HepG2 (cell line): ENCODE results near the gene MMP27. TPM values are rescaled to one million over a fixed set of nuclear protein-coding genes. Genes with fewer than 3 reads are reported as not detected.

Experiments used
- ATAC-seq: fragments of 200-7000 bp; cut with Tn5 transposase; 3 replicates; pipeline ENCODE4 v1.9.1; 2020; ENCODE audit warnings: mild to moderate bottlenecking, moderate library complexity
- BruUV-seq: library from RNA; stranded (reverse); fragments of 400-500 nt; replicated peaks from 2 replicates; lab custom pipeline; 2021; lab: Mats Ljungman, UMichigan
- CTCF ChIA-PET: fragments of 300-600 bp; formaldehyde crosslinking; extraction: SDS; loops from one replicate; lab custom pipeline; 2021; ENCODE audit warnings: low total read pairs, inconsistent platforms, low intra/inter-chr PET ratio; lab: Yijun Ruan, JAX
- POLR2A ChIA-PET: fragments of 350-600 bp; sonication (Branson Sonifier 250); formaldehyde crosslinking; loops from one replicate; lab custom pipeline; 2020; ENCODE audit warnings: antibody characterized with exemption, inconsistent platforms; lab: Yijun Ruan, JAX
- DNase-seq: peaks from one replicate; pipeline ENCODE4 v3.0.0-alpha.2; 2015; ENCODE audit warnings: low spot score
- FAIRE-seq: peaks from 3 replicates; lab custom pipeline; 2011; peaks lifted over from hg19 to GRCh38; lab: Jason Lieb, UNC
- H2AFZ ChIP-seq: one replicate; pipeline ENCODE4 v1.6.1; 2011; ENCODE audit warnings: low read length, inconsistent platforms
- H3K27ac ChIP-seq: fragments of 300-600 bp; 3 replicates; pipeline ENCODE4 v1.8.0; 2011; ENCODE audit warnings: mixed run types, mild to moderate bottlenecking, mixed read lengths, low read length, inconsistent platforms; ENCODE audit not compliant: insufficient read depth; ENCODE audit errors: extremely low read length
- H3K27me3 ChIP-seq, 2 experiments: fragments of 200-600 bp in 1 of 2; 2 replicates in 1 of 2; 3 replicates in 1 of 2; pipeline versions ENCODE4 v1.6.0 to v1.8.0; 2011; ENCODE audit warnings: low read length in 2 of 2, mild to moderate bottlenecking in 2 of 2, moderate library complexity in 2 of 2, inconsistent platforms in 1 of 2; ENCODE audit not compliant: insufficient read depth in 2 of 2, control insufficient read depth in 1 of 2
- H3K36me3 ChIP-seq, 2 experiments: fragments of 200-600 bp in 1 of 2; replicated peaks in 1 of 2; 2 replicates in 1 of 2; 3 replicates in 1 of 2; pipeline versions ENCODE4 v1.5.1 to v1.8.0; 2011; ENCODE audit warnings: low read length in 2 of 2, inconsistent platforms in 1 of 2; ENCODE audit not compliant: insufficient read depth in 2 of 2, control insufficient read depth in 1 of 2
- H3K4me1 ChIP-seq: 2 replicates; pipeline ENCODE4 v1.5.1; 2012; ENCODE audit warnings: low read length, inconsistent platforms; ENCODE audit not compliant: insufficient read depth
- H3K4me2 ChIP-seq: 2 replicates; pipeline ENCODE4 v1.6.0; 2011; ENCODE audit warnings: low read depth, low read length, inconsistent platforms
- H3K4me3 ChIP-seq, 3 experiments: fragments of 200-600 bp in 1 of 3; sonication (generic), shearing (Covaris generic) in 1 of 3; replicated peaks in 1 of 3; 2 replicates each; pipeline ENCODE4 v1.5.1; 2011 to 2016; ENCODE audit warnings: low read length in 3 of 3, inconsistent platforms in 2 of 3, low read depth in 2 of 3, mild to moderate bottlenecking in 2 of 3, control low read depth in 1 of 3, mixed read lengths in 1 of 3; ENCODE audit not compliant: insufficient read depth in 1 of 3
- H3K79me2 ChIP-seq: one replicate; pipeline ENCODE4 v1.6.1; 2011; ENCODE audit warnings: low read length, inconsistent platforms; ENCODE audit not compliant: insufficient read depth
- H3K9ac ChIP-seq: 2 replicates; pipeline ENCODE4 v1.6.0; 2011; ENCODE audit warnings: mild to moderate bottlenecking, low read depth, low read length, inconsistent platforms; ENCODE audit not compliant: insufficient read depth
- H3K9me3 ChIP-seq: 2 replicates; pipeline ENCODE4 v1.5.1; 2012; ENCODE audit warnings: mild to moderate bottlenecking, low read length
- H4K20me1 ChIP-seq: 2 replicates; pipeline ENCODE4 v1.6.0; 2011; ENCODE audit warnings: inconsistent platforms, mild to moderate bottlenecking, low read length, moderate library complexity; ENCODE audit not compliant: insufficient read depth
- ARNTL ChIP-seq: sonication (generic); formaldehyde crosslinking; IDR thresholded peaks from 2 replicates; pipeline ENCODE4 v1.4.0; 2020; ENCODE audit warnings: mild to moderate bottlenecking, missing genetic modification reagents
- CCDC6 ChIP-seq: sonication (generic); formaldehyde crosslinking; IDR thresholded peaks from 2 replicates; pipeline ENCODE4 v1.8.1; 2022; ENCODE audit warnings: mild to moderate bottlenecking, missing genetic modification reagents, moderate library complexity
- HNF4A ChIP-seq: sonication (generic); formaldehyde crosslinking; IDR thresholded peaks from 2 replicates; pipeline ENCODE4 v1.4.0; 2020; ENCODE audit warnings: missing genetic modification reagents
- KAT7 ChIP-seq: IDR thresholded peaks from 2 replicates; pipeline ENCODE4 v1.6.1; 2018; ENCODE audit warnings: borderline replicate concordance, missing compliant biosample characterization
- POLR2A ChIP-seq, 2 experiments: IDR thresholded peaks; 2 replicates each; pipeline ENCODE4 v1.6.1; 2011; ENCODE audit warnings: low read depth in 2 of 2, low read length in 2 of 2, mild to moderate bottlenecking in 1 of 2, moderate library complexity in 1 of 2; ENCODE audit not compliant: insufficient read depth in 1 of 2
- SMC3 ChIP-seq: IDR thresholded peaks from 2 replicates; pipeline ENCODE4 v1.6.1; 2011; ENCODE audit warnings: low read length, improper control_type of control experiment
- SOX6 ChIP-seq, 2 experiments: fragments of 450-650 bp in 1 of 2; sonication (generic) in 1 of 2; formaldehyde crosslinking in 1 of 2; IDR thresholded peaks; 2 replicates each; pipeline versions ENCODE4 v1.4.0 to v1.6.1; 2017 to 2020; ENCODE audit warnings: antibody characterized with exemption in 1 of 2, mild to moderate bottlenecking in 1 of 2, missing genetic modification reagents in 1 of 2
- TFDP1 ChIP-seq: IDR thresholded peaks from 2 replicates; pipeline ENCODE4 v1.6.1; 2016; ENCODE audit warnings: missing compliant biosample characterization, missing genetic modification reagents, borderline replicate concordance
- TFDP2 ChIP-seq: sonication (generic); formaldehyde crosslinking; IDR thresholded peaks from 2 replicates; pipeline ENCODE4 v1.4.0; 2020; ENCODE audit warnings: missing genetic modification reagents
- ZBTB26 ChIP-seq: IDR thresholded peaks from 2 replicates; pipeline ENCODE4 v1.6.1; 2016; ENCODE audit warnings: missing compliant biosample characterization, missing genetic modification reagents, borderline replicate concordance
- ZFP36 ChIP-seq: fragments of 150-350 bp; IDR thresholded peaks from 2 replicates; pipeline ENCODE4 v1.6.1; 2018; ENCODE audit warnings: borderline replicate concordance, low read length, low read depth; ENCODE audit not compliant: partially characterized antibody
- WGBS: methylation state at CpG from one replicate; pipeline ENCODE4 v1.1.6; 2017; ENCODE audit warnings: low lambda C conversion rate; 5-methylcytosine and 5-hydroxymethylcytosine counted together
- in situ Hi-C: cut with HindIII; loops from 2 replicates; pipeline ENCODE4 v1.10.0; 2017; ENCODE audit warnings: low pct_unique_long_range_greater_than_20kb; ENCODE audit not compliant: extremely low pct_ligation_motif_present
- intact Hi-C: fragments of 100-400 bp; cut with micrococcal nuclease; formaldehyde crosslinking; loops from one replicate; pipeline ENCODE4 v1.10.0; 2022; ENCODE audit not compliant: unreplicated experiment
- polyA plus RNA-seq, 8 experiments: library from polyadenylated mRNA; depleted of rRNA in 3 of 8; stranded (reverse) in 7 of 8; unstranded in 1 of 8; fragments of >200 nt; fragmentation: Illumina TruSeq in 4 of 8; extraction: Trizol in 4 of 8; gene quantifications; 2 replicates each; pipeline versions ENCODE4 v1.2.1 to v1.2.3, GENCODE V29; 2011 to 2016; ENCODE audit warnings: low read depth in 4 of 8, missing spikeins in 1 of 8, mixed read lengths in 1 of 8; ENCODE audit not compliant: insufficient read depth in 1 of 8
- total RNA-seq, 5 experiments: library from RNA; depleted of rRNA; stranded (reverse); fragments of >200 nt; fragmentation: Illumina TruSeq; extraction: Trizol; gene quantifications; 2 replicates each; pipeline ENCODE4 v1.2.3, GENCODE V29; 2016; ENCODE audit warnings: low read depth in 1 of 5

Gene MMP27
- total and polyA plus RNA-seq, 2 of the 13 experiments (the other 11 are each of a cell fraction or from before 2014, with no cell fraction given): not detected

GRCh38 chr11:102661040-102661439 is 44.5 kb downstream of the MMP27 start:
- CTCF ChIA-PET: no interaction called here
- WGBS: 21% methylated on average over 4 of the region's 4 CpGs
- Histone ChIP-seq H3K27me3 (no peaks in the 10 kb centered on the region), H3K4me1 (peaks cover 3% of the 10 kb centered on the region; the same call in 1 of the 2 replicates), H3K36me3 (no peaks in the 10 kb centered on the region), H2AFZ (no peak overlapping the region), H4K20me1 (no peaks in the 10 kb centered on the region), H3K9me3 (no peaks in the 10 kb centered on the region), H3K9ac (no peak overlapping the region), H3K79me2 (no peaks in the 10 kb centered on the region), H3K27ac (no peak overlapping the region), H3K4me3 (no peak overlapping the region), H3K4me2 (no peak overlapping the region)
- no peak for ATAC-seq
- intact Hi-C loops (no loop called here), in situ Hi-C loops (loop anchor here (5.0 kb wide), 1 partner anchor 314 kb away; the partner anchor contains the start of gene BIRC2)
- POLR2A ChIA-PET: no interaction called here
- no peak for TF ChIP-seq ARNTL (CRISPR knock-in tag)
- TF ChIP-seq SOX6 (IDR thresholded peaks at IDR 0.05): no peak
- no peak for TF ChIP-seq SOX6 (CRISPR knock-in tag; IDR thresholded peaks at IDR 0.05)
- TF ChIP-seq POLR2A (IDR thresholded peaks at IDR 0.05; ENCODE audit: insufficient read depth in 1 of 2, low read depth in 2 of 2, low read length in 2 of 2): no peak
- TF ChIP-seq TFDP2 (CRISPR knock-in tag): no peak
- TF ChIP-seq HNF4A (CRISPR knock-in tag): no peak
- DNase-seq: no peak
- no TSS peak for BruUV-seq
- no peak for FAIRE-seq

- Histone ChIP-seq H3K27ac (no peak overlapping the region), H3K9ac (no peak overlapping the region), H3K79me2 (no peaks in the 10 kb centered on the region), H3K36me3 (no peaks in the 10 kb centered on the region), H3K4me3 (no peak overlapping the region), H3K27me3 (no peaks in the 10 kb centered on the region; a peak in 1 of 5 replicates), H3K4me2 (no peak overlapping the region), H2AFZ (no peak overlapping the region), H3K9me3 (peaks cover 7% of the 10 kb centered on the region), H3K4me1 (no peaks in the 10 kb centered on the region), H4K20me1 (no peaks in the 10 kb centered on the region)
- no TSS peak for BruUV-seq
- WGBS: 8% methylated on average over 1 of the region's 1 CpG
- in situ Hi-C loops: no loop called here
- ATAC-seq: no peak
- intact Hi-C loops: no loop called here
- ChIA-PET POLR2A (no interaction called here), CTCF (no interaction called here)
- no peak for DNase-seq
- FAIRE-seq: no peak
- no peak for TF ChIP-seq ZFP36
- TF ChIP-seq ZBTB26 (CRISPR knock-in tag): no peak
- TF ChIP-seq TFDP1: no peak
- no peak for TF ChIP-seq SMC3
- TF ChIP-seq CCDC6 (CRISPR knock-in tag): no peak
- no peak for TF ChIP-seq KAT7 (CRISPR knock-in tag)
Measured at GRCh38 chr11:102656528-102656927, 49.0 kb downstream of the MMP27 start.
